HG03060 (cell line): ENCODE measurements around the gene UCP3.

Experiments
- ATAC-seq: cut with Tn5 transposase; IDR thresholded peaks from one replicate; pipeline ENCODE4 v1.9.1; 2021; ENCODE audit warnings: low read depth, moderate number of reproducible peaks; ENCODE audit not compliant: unreplicated experiment

Gene UCP3

GRCh38 chr11:73958521-73959141 lies 50.3 kb downstream of the UCP3 start:
- ATAC-seq, result no peak

- no peak for ATAC-seq
Measured at GRCh38 chr11:73957654-73958361, 51.1 kb downstream of the UCP3 start.

GRCh38 chr11:73956876-73957653 lies 51.8 kb downstream of the UCP3 start:
- ATAC-seq, result no peak

- no peak for ATAC-seq
Measured at GRCh38 chr11:73951797-73952196, 57.1 kb downstream of the UCP3 start.

- ATAC-seq, result peak; percentile 61
Measured at GRCh38 chr11:73950869-73951710, 57.8 kb downstream of the UCP3 start, which contains the start of gene DNAJB13. TSS of gene DNAJB13 (plus strand) at chr11:73951026. CDS start at chr11:73951070, 44 bp downstream.
